ENCODE data around the gene ABR. TPM values are rescaled to one million over a fixed set of nuclear protein-coding genes. Genes with fewer than 3 reads are reported as not detected.
A peak's percentile ranks its signal among the peaks of the same experiment; 100 is the strongest.
"Not testable (repeated sequence)": the region's sequence is repeated elsewhere in the genome, so short reads cannot be mapped to it uniquely, and the experiment has no call there.

Gene ABR
- total and polyA plus RNA-seq, 2 donors from 2014 or later, result 18.7 to 116 TPM

GRCh38 chr17:1068356-1068755, 111.4 kb downstream of the ABR start:
- intact Hi-C loops (cut with DNase I), result no loop called here
- Histone ChIP-seq H3K9me3 (ENCODE audit: control insufficient read depth in 2 of 3, insufficient read depth in 1 of 3, low read length in 3 of 3) (peaks cover 0 to 1% (median 0%) of the 10 kb centered on the region in 3 donors), H3K27ac (ENCODE audit: low read depth in 2 of 2, low read length in 2 of 2) (no peak overlapping the region), H3K27me3 (ENCODE audit: control insufficient read depth, insufficient read depth, low read length) (no peaks in the 10 kb centered on the region), H3K36me3 (ENCODE audit: control insufficient read depth in 2 of 3, insufficient read depth in 3 of 3, low read length in 3 of 3) (peaks cover 3 to 10% (median 5%) of the 10 kb centered on the region in 3 donors), H3K9ac (ENCODE audit: low read length in 3 of 3) (no peak overlapping the region), H3K4me1 (ENCODE audit: control insufficient read depth in 2 of 3, insufficient read depth in 2 of 3, low read depth in 1 of 3, low read length in 3 of 3) (no peaks in the 10 kb centered on the region), H3K4me3 (ENCODE audit: low read length in 3 of 3) (no peak overlapping the region)
- FAIRE-seq, result no peak
- peak in 1 of 5 donors; percentile 45 for DNase-seq
- TF ChIP-seq, protein P1, sequence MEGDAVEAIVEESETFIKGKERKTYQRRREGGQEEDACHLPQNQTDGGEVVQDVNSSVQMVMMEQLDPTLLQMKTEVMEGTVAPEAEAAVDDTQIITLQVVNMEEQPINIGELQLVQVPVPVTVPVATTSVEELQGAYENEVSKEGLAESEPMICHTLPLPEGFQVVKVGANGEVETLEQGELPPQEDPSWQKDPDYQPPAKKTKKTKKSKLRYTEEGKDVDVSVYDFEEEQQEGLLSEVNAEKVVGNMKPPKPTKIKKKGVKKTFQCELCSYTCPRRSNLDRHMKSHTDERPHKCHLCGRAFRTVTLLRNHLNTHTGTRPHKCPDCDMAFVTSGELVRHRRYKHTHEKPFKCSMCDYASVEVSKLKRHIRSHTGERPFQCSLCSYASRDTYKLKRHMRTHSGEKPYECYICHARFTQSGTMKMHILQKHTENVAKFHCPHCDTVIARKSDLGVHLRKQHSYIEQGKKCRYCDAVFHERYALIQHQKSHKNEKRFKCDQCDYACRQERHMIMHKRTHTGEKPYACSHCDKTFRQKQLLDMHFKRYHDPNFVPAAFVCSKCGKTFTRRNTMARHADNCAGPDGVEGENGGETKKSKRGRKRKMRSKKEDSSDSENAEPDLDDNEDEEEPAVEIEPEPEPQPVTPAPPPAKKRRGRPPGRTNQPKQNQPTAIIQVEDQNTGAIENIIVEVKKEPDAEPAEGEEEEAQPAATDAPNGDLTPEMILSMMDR (IDR thresholded peaks at IDR 0.05; ENCODE audit: borderline replicate concordance, extremely low read depth, insufficient read depth), result no peak

DNA sequence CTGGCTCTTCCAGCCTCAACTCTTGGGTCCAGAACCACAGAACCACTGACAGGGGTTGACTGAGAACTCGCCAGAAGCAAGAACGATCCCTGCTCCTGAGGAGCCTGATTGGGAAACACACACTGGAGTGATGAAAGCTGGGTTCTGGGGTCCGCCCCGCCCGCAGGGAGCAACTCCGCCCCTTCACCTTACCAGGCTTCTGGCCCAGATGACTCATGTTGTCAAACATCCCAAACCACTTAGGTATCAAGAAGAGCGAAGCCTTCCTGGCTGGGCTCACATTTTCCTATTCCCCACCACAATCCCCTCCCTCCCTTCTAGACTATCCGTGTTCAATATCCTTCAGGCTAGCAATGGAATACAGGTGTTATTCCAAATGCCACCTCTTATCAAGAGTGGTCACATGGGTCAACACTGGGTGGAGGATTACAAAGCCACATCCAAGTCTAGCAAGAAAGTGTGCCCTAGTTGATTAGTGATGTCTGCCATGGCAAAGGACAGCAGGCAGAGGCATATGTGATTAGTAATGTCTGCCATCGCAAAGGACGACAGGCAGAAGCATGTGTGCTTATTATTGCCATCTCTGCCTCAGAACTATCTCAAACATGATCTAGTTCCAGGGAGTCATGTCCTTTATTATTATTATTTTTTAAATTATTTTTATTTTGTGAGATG, 112.4 kb downstream of the ABR start:
- Histone ChIP-seq H3K36me3 (ENCODE audit: control insufficient read depth in 2 of 3, insufficient read depth in 3 of 3, low read length in 3 of 3) (peaks cover 5 to 16% (median 8%) of the 10 kb centered on the region in 3 donors), H3K27ac (ENCODE audit: low read depth in 2 of 2, low read length in 2 of 2) (no peak overlapping the region), H3K27me3 (ENCODE audit: control insufficient read depth, insufficient read depth, low read length) (no peaks in the 10 kb centered on the region), H3K4me1 (ENCODE audit: control insufficient read depth in 2 of 3, insufficient read depth in 2 of 3, low read depth in 1 of 3, low read length in 3 of 3) (no peaks in the 10 kb centered on the region), H3K9me3 (ENCODE audit: control insufficient read depth in 2 of 3, insufficient read depth in 1 of 3, low read length in 3 of 3) (peaks cover 0 to 4% (median 0%) of the 10 kb centered on the region in 3 donors), H3K9ac (ENCODE audit: low read length in 3 of 3) (no peak overlapping the region), H3K4me3 (ENCODE audit: low read length in 3 of 3) (no peak overlapping the region)
- DNase-seq (peak in 1 of 5 donors; percentile 48), FAIRE-seq (no peak)
- TF ChIP-seq, protein P1 (IDR thresholded peaks at IDR 0.05; ENCODE audit: borderline replicate concordance, extremely low read depth, insufficient read depth), result no peak
- intact Hi-C loops (cut with DNase I), result no loop called here

DNA sequence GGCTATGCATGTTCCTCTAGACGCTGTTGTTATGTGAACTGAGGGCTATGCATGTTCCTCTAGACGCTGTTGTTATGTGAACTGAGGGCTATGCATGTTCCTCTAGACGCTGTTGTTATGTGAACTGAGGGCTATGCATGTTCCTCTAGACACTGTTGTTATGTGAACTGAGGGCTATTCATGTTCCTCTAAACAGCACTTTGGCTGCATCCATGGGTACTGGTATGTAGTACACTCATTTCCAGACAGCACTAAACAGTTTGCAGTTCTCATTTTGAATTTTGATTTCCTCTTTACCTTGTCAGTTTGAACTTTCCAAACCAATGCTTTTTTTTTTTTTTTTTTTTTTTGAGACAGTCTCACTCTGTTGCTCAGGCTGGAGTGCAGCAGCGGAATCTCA, 114.4 kb downstream of the ABR start:
- H3K4me1 ChIP-seq (ENCODE audit: control insufficient read depth in 2 of 3, insufficient read depth in 2 of 3, low read depth in 1 of 3, low read length in 3 of 3); H3K27ac ChIP-seq (ENCODE audit: low read depth in 2 of 2, low read length in 2 of 2); H3K9ac ChIP-seq (ENCODE audit: low read length in 3 of 3); H3K27me3 ChIP-seq (ENCODE audit: control insufficient read depth, insufficient read depth, low read length); H3K4me3 ChIP-seq (ENCODE audit: low read length in 3 of 3); DNase-seq; FAIRE-seq; H3K9me3 ChIP-seq (ENCODE audit: control insufficient read depth in 2 of 3, insufficient read depth in 1 of 3, low read length in 3 of 3); intact Hi-C loops (cut with DNase I): not testable (repeated sequence)
- peaks cover 5 to 16% (median 9%) of the 10 kb centered on the region in 3 donors for H3K36me3 ChIP-seq (ENCODE audit: control insufficient read depth in 2 of 3, insufficient read depth in 3 of 3, low read length in 3 of 3)

- FAIRE-seq (no peak), DNase-seq (peak in 1 of 5 donors; percentile 91)
- no peak overlapping the region for H3K4me3 ChIP-seq (ENCODE audit: low read length in 3 of 3)
- no peak overlapping the region for H3K9ac ChIP-seq (ENCODE audit: low read length in 3 of 3)
- no peaks in the 10 kb centered on the region for H3K27me3 ChIP-seq (ENCODE audit: control insufficient read depth, insufficient read depth, low read length)
- intact Hi-C loops (cut with DNase I), result no loop called here
- H3K36me3 ChIP-seq (ENCODE audit: control insufficient read depth in 2 of 3, insufficient read depth in 3 of 3, low read length in 3 of 3), result peaks cover 0 to 10% (median 7%) of the 10 kb centered on the region in 3 donors
- H3K27ac ChIP-seq (ENCODE audit: low read depth in 2 of 2, low read length in 2 of 2), result no peak overlapping the region
- H3K4me1 ChIP-seq (ENCODE audit: control insufficient read depth in 2 of 3, insufficient read depth in 2 of 3, low read depth in 1 of 3, low read length in 3 of 3), result no peaks in the 10 kb centered on the region
- H3K9me3 ChIP-seq (ENCODE audit: control insufficient read depth in 2 of 3, insufficient read depth in 1 of 3, low read length in 3 of 3), result peaks cover 0 to 4% (median 0%) of the 10 kb centered on the region in 3 donors
- TF ChIP-seq, protein P1 (IDR thresholded peaks at IDR 0.05; ENCODE audit: borderline replicate concordance, extremely low read depth, insufficient read depth), result no peak
Measured at GRCh38 chr17:1060991-1061390, 118.8 kb downstream of the ABR start.
